ENCODE results near the gene MRFAP1.
A peak's percentile ranks its signal among the peaks of the same experiment; 100 is the strongest.
"Not testable (repeated sequence)": the region's sequence is repeated elsewhere in the genome, so short reads cannot be mapped to it uniquely, and the experiment has no call there.

The MRFAP1 gene

DNA sequence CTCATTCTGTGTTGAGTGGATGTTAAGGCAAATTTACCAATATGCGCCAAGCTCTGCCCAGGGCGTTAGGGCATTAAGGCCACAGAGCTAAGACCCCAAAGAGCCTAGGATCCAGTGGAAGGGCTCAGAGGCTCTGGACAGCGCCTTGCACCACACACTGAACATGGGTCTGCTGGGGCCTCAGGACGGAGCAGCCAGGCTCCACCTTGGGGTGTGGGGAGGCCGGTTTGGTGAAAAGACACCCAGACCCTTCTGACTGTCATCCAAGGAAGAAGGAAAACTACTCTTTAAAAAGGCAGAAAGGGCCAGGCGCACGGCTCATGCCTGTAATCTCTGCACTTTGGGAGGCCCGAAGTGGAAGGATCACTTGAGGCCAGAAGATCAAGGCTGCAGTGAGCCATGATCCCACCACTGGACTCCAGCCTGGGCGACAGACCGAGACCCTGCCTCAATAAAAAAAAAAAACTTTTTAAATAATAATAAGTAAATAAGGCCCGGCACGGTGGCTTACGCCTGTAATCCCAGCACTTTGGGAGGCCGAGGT lies 1.3 kb upstream of the MRFAP1 start:
- DNase-seq, result no peak

DNA sequence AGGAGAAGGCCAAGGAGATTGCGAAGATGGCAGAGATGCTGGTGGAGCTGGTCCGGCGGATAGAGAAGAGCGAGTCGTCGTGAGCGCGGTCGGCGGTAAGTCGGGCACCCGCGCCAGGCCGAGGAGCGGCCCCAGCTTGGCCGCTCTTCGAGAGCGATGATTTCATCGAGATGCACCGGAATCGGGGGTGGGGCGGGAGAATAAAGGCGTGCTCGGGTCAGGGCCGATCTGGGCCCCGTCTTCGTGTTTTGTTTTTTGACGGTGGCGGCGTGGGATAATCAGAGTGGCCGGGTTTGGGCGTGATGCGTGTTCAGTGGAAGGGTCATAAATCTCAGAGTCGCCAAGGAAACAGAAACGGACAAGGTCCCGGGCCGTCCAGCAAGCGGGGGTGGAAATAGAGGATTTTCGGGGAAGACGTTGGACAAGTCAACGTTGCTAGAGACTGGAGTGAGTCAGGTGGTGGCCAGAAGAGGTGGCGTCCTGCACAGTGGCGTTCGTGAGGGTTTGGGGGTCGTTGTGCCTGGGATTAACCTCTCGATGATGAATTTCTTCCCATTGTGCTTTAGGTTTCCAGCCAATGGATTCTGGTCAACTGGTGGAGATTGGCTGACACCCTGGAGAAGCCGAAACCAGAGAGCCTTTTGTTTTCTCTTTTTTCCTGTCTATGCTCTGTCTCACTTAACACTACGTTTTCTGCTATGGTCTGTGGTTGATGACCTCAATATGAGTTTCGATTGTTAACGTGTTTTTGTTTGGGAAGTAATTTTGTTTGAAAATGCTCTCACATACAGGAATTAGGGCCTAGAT lies 882 bp downstream of the MRFAP1 start:
- peak in 1 of 2 experiments; percentile 45 for DNase-seq

DNA sequence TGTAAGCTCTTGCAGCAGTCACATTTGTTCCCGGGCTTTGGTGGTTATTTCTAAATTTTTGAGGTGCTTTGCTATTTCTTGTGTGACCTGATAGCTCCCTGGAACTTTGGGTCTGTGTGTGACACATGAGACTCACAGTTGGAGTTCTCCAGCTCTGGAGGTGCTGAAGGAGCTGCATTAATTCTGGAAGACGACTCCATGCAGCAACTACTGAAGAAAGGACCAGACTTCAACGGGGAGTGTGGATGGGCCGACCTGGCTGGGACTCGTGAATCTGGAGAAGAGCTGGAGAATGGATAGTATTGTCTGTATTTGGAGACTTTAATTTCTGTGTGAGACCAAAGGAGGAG lies 1.5 kb downstream of the MRFAP1 start:
- DNase-seq, result no peak

DNA sequence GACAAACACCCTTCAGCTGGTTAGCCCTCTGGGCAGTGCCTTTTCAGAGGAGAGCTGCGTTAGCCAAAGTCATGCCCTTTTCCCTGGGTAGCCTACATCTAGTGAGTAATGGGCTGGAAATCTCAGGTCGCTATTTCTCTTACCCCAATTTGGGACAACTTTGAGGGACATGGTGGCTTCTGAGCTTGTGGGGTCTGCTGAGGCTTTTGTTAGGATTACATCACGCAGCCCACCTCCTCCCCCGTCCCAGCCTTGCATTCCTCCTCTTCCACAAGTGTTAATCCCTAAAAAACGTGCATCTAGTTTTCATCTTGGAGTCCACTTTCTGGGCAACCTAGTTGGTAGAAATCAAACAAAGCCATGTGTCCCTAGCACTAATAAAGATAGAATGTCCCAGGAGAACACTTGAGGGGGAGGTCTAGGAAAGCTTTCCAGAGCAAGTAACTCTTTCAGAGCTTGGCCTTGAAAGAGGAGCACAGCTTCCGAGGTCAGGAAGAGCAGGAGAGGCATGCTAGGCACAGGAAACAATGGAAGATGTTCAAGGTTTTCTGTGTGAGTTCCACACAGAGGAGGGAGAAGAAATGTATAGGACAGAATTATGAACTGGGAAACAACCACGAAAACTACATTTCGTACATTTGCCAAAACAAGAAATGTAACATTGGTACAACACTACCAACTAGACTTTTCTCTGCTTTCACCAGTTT lies 2.8 kb downstream of the MRFAP1 start:
- no peak for DNase-seq

DNA sequence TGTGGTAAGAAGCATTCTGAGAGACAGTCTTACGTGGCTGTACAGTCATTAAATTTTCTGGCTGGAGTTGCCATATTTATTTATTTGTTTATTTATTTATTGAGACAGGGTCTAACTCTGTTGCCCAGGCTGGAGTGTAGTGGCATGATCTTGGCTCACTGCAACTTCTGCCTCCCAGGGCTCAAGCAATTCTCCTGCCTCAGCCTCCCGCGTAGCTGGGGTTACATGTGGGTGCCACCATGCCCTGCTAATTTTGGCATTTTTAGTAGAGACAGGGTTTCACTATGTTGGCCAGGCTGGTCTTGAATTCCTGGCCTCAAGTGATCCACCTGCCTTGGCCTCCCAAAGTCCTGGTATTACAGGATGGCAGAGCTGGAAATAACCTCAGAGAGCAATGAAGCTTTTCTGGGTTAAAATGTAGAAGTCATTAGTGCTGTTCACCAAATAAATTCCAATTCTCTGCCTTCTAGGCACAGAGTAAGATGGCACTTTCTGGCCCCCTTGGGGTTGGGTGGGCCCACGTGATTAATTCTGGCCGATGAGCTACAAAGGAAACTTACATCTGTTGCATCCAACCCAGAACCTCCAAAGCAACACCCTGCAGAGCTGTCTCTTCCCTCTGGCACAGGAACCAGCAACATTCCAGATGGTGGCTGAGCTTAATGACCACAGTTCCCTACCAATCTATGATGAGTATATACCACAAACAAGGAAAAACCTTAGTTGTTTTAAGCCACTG lies 4.5 kb downstream of the MRFAP1 start:
- no peak for DNase-seq

DNA sequence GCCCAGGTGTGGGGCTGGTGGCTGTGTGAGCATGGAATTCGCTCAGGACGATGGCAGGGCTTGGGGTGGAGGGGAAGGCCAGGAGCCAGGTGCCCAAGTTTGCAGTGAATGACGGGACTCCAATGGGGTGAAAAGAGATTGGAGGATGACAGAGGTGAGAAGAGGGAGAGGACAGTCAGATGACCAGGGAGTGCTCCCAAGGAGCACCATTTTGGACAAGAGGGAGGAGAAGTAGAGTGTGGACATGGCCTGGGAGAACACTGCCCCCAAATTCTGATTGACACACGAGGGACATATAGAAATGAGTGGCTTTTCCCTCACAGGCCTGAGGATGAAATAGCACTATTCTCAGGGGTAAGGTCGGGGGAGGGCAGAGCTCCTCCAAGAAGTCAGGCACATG lies 6.7 kb downstream of the MRFAP1 start:
- no peak for DNase-seq

DNA sequence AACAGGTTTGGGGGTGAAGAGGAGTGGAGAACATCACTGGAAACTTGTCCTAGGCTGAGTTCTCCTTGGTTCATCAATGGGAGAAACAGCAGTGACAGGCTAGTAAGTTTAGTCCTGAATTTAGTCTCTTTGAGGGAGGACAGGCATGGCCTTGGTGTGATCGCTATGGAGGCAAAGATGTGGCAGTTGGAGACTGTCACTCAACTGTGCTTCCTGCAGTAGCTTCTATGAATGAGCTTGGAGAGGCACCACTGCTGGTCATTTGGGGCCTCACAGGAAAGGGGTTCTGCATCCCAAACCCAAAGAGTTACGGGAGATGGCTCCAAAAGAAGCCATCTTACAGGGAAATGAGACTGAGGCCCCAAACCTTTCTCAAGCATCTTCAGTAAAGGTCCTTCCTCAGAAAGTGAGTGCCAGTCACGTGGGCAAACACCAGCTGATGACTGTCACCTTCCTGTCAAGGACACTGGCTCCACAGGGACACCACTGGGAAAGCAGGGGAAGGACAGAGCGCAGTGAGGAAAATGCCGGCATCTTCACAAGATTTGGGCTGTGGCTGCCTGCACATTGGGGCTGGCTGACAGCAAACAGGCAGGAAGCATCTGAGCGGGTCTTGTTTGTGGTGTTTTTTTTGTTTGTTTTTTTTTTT lies 7.2 kb downstream of the MRFAP1 start:
- no peak for DNase-seq

DNA sequence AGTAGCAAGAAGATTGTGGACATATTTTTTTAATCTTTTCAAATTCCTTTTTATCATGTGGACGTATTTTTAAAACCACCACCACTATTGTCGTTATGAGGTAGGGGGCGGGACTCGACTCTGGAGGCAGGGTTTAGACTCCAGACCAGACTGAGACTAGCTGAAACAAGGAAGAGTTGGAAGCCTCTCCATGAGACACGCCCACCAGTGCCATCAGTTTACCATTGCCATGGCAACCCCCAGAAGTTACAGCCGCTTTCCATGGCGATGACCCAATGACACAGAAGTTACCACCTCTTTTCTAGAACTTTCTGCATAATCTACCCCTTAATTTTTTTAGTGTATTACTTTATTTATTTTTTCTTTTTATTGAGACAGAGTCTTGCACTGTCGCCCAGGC lies 8.7 kb downstream of the MRFAP1 start:
- DNase-seq, result no peak

- DNase-seq, result not testable (repeated sequence)
Observed at GRCh38 chr4:6654211-6654610, 13.7 kb downstream of the MRFAP1 start.

DNA sequence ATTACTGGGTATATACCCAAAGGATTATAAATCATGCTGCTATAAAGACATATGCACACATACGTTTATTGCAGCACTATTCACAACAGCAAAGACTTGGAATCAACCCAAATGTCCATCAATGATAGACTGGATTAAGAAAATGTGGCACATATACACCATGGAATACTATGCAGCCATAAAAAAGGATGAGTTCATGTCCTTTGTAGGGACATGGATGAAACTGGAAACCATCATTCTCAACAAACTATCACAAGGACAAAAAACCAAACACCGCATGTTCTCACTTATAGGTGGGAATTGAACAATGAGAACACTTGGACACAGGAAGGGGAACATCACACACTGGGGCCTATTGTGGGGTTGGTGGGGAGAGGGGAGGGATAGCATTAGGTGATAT lies 14.8 kb downstream of the MRFAP1 start:
- DNase-seq, result not testable (repeated sequence)

DNA sequence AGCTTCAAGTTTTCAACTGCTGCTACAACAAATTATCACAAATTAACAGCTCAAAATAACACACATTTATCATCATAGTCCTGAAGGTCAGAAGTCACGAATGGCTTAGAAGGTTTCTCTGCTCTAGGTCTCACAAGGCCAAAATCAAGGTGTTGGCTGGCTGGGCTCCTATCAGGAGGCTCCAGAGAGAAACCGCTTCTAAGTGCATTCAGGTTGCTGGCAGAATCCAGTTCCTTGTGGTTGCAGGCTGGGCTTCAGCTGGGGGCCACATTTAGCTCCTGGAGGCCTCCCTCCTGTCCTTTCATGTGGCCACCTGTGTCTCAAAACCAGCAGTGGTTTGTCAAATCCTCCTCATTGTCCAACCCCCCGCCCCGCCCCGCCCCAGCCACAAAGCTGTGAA lies 15.4 kb downstream of the MRFAP1 start:
- no peak for DNase-seq

GRCh38 chr4:6657242-6658208 lies 17.0 kb downstream of the MRFAP1 start:
- DNase-seq, result no peak

DNA sequence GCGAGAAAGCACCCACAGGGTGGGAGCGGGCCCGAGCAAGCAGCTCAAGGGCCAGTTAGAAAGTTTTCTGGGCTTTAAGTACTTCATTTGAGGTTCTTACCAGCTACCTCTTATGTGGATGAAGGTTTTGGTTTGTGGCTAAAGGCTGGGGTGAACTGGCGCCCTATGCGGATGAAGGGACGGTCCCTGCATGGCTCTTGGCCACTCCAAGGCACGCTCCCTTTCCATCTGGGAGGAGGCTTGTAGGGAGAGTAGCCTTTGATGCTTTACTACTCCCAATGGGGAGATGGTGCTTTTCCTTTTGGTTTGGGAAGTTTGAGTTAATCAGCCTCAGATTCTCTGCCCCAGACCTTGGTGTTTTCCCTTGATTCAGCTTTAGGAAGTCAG lies 17.7 kb downstream of the MRFAP1 start:
- DNase-seq, result no peak

DNA sequence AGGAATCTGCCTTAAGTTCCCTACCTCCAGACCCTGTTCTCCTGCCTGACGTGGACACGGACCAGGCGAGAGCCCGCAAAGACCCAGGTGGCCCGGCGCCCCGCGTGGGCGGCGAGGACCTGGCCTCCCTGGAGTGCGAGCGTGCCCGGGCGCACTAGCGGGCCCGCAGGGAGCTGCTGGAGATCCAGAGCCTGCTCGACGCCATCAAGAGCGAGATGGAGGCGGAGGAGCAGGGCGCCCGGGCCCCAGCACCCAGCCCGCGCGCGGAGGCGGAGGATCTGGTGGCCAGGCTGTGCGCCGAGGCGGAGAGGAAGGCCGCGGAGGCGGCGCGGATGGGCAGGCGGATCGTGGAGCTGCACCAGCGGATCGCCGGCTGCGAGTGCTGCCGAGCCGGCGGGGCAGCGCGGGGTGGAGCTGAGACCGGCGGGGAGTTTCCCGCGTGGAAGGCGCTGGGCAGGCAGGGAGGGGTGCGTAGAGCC lies 18.2 kb downstream of the MRFAP1 start:
- no peak for DNase-seq

- DNase-seq, result no peak
Observed at GRCh38 chr4:6659897-6660296, 19.4 kb downstream of the MRFAP1 start.

GRCh38 chr4:6660430-6660829 lies 19.9 kb downstream of the MRFAP1 start:
- no peak for DNase-seq

GRCh38 chr4:6662591-6662990 lies 22.1 kb downstream of the MRFAP1 start:
- DNase-seq, result no peak

- no peak for DNase-seq
Observed at GRCh38 chr4:6663596-6664393, 23.3 kb downstream of the MRFAP1 start.

DNA sequence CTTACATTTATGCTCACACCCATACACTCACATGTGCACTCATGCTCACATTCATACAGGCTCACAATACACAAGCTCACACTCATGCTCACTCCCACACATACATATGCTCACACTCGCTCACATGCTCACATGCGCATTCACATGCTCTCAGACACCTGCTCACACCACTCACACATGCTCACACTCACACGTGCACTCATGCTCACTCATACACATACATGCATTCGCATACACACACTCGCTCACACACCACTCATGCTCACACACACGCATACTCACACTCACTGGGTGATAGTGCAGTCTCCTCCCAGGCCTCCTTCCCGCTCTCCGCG lies 24.8 kb downstream of the MRFAP1 start:
- DNase-seq, result no peak

GRCh38 chr4:6668391-6668790 lies 27.9 kb downstream of the MRFAP1 start:
- no peak for DNase-seq

DNA sequence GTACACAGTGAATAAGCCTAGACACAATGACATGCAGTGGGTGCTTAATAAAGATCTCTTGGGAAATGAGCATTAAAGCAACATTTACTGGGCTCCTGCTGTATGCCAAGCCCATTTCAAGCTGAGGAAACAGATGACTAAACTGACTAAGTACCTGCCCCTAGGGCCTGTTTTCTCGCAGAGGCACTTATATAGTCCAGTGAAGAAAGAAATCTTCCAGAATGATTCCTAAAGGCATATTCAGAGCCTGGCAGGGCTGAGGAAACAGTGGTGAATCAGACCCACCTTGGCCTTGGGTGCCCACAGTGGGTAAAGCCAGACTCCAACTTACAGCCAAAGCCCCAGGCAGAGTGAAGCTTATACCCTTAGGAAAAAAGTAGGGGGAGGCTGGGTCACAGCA lies 31.2 kb downstream of the MRFAP1 start:
- no peak for DNase-seq

Measured in NCI-H526 (cell line).